ENCODE measurements around the gene SAMD11.

SAMD11 gene

GRCh38 chr1:956636-957035 is 32.9 kb downstream of the SAMD11 start:
- peaks cover 22% of the 10 kb centered on the region for H3K79me2 ChIP-seq (ENCODE audit: insufficient read depth, low read depth)
- no peaks in the 10 kb centered on the region for H4K20me1 ChIP-seq (ENCODE audit: insufficient read depth)
- H3K9ac ChIP-seq: no peak overlapping the region
- H3K27me3 ChIP-seq (ENCODE audit: insufficient read depth, low read depth): no peaks in the 10 kb centered on the region; the same call in 1 of the 2 replicates
- peaks cover 18% of the 10 kb centered on the region for H3K4me1 ChIP-seq (ENCODE audit: low read depth, poor library complexity, severe bottlenecking)
- H3K36me3 ChIP-seq (ENCODE audit: insufficient read depth): peaks cover 10% of the 10 kb centered on the region; the same call in 1 of the 2 replicates
- no peak overlapping the region for H3K27ac ChIP-seq
- no peak overlapping the region for H2AFZ ChIP-seq (ENCODE audit: low read depth)
- TF ChIP-seq CTCF (conservative IDR thresholded peaks at IDR 0.05; ENCODE audit: low read depth, low read length): no peak
- H3K4me2 ChIP-seq: no peak overlapping the region
- H3K4me3 ChIP-seq (IDR thresholded peaks at IDR 0.05; ENCODE audit: insufficient read depth, low read depth, low read length): no peak overlapping the region

GRCh38 chr1:958823-959730 is 35.4 kb downstream of the SAMD11 start, which contains the start of gene NOC2L:
Gene NOC2L, minus strand, starts transcription at chr1:959256. Its CDS starts 16 bp downstream, at chr1:959240.
- peaks cover 22% of the 10 kb centered on the region for H3K79me2 ChIP-seq (ENCODE audit: insufficient read depth, low read depth)
- no peaks in the 10 kb centered on the region; the same call in 1 of the 2 replicates for H3K27me3 ChIP-seq (ENCODE audit: insufficient read depth, low read depth)
- H3K4me2 ChIP-seq: peak within 1 kb of the TSS; percentile 50
- H3K9ac ChIP-seq: peak within 1 kb of the TSS; percentile 72
- peaks cover 10% of the 10 kb centered on the region; the same call in 1 of the 2 replicates for H3K36me3 ChIP-seq (ENCODE audit: insufficient read depth)
- H3K4me1 ChIP-seq (ENCODE audit: low read depth, poor library complexity, severe bottlenecking): peaks cover 18% of the 10 kb centered on the region
- no peak for TF ChIP-seq CTCF (conservative IDR thresholded peaks at IDR 0.05; ENCODE audit: low read depth, low read length)
- H3K27ac ChIP-seq: 0 out of 2 replicates have a peak within 1 kb of the TSS, but pooled peaks have one; percentile 25
- H3K4me3 ChIP-seq (IDR thresholded peaks at IDR 0.05; ENCODE audit: insufficient read depth, low read depth, low read length): peak within 1 kb of the TSS; percentile 85
- H4K20me1 ChIP-seq (ENCODE audit: insufficient read depth): no peaks in the 10 kb centered on the region
- peak within 1 kb of the TSS; percentile 57 for H2AFZ ChIP-seq (ENCODE audit: low read depth)

- peaks cover 18% of the 10 kb centered on the region for H3K4me1 ChIP-seq (ENCODE audit: low read depth, poor library complexity, severe bottlenecking)
- no peaks in the 10 kb centered on the region; the same call in 1 of the 2 replicates for H3K27me3 ChIP-seq (ENCODE audit: insufficient read depth, low read depth)
- no peak for TF ChIP-seq CTCF (conservative IDR thresholded peaks at IDR 0.05; ENCODE audit: low read depth, low read length)
- no peaks in the 10 kb centered on the region for H4K20me1 ChIP-seq (ENCODE audit: insufficient read depth)
- no peak overlapping the region for H3K4me3 ChIP-seq (IDR thresholded peaks at IDR 0.05; ENCODE audit: insufficient read depth, low read depth, low read length)
- peaks cover 10% of the 10 kb centered on the region; the same call in 1 of the 2 replicates for H3K36me3 ChIP-seq (ENCODE audit: insufficient read depth)
- H2AFZ ChIP-seq (ENCODE audit: low read depth): peak overlapping the region; percentile 57; the same call in 1 of the 2 replicates
- H3K79me2 ChIP-seq (ENCODE audit: insufficient read depth, low read depth): peaks cover 22% of the 10 kb centered on the region
- H3K27ac ChIP-seq: no peak overlapping the region
- no peak overlapping the region for H3K4me2 ChIP-seq
- H3K9ac ChIP-seq: peak overlapping the region; percentile 22; the same call in 1 of the 2 replicates
These were observed 36.1 kb downstream of the SAMD11 start for GRCh38 chr1:959731-960362.

GRCh38 chr1:960363-961131 is 36.8 kb downstream of the SAMD11 start, which contains the start of gene KLHL17:
Gene KLHL17, plus strand, starts transcription at chr1:960584. Its CDS starts 110 bp downstream, at chr1:960694.
- Histone ChIP-seq H3K4me2 (peak within 1 kb of the TSS; percentile 17; the same call in 1 of the 2 replicates), H3K4me1 (ENCODE audit: low read depth, poor library complexity, severe bottlenecking) (peaks cover 21% of the 10 kb centered on the region), H3K79me2 (ENCODE audit: insufficient read depth, low read depth) (peaks cover 22% of the 10 kb centered on the region), H2AFZ (ENCODE audit: low read depth) (peak within 1 kb of the TSS; percentile 57; the same call in 1 of the 2 replicates), H3K36me3 (ENCODE audit: insufficient read depth) (peaks cover 5% of the 10 kb centered on the region; the same call in 1 of the 2 replicates), H4K20me1 (ENCODE audit: insufficient read depth) (no peaks in the 10 kb centered on the region), H3K9ac (peak within 1 kb of the TSS; percentile 22; the same call in 1 of the 2 replicates), H3K4me3 (IDR thresholded peaks at IDR 0.05; ENCODE audit: insufficient read depth, low read depth, low read length) (no peak within 1 kb of the TSS), H3K27ac (no peak within 1 kb of the TSS), H3K27me3 (ENCODE audit: insufficient read depth, low read depth) (no peaks in the 10 kb centered on the region; the same call in 1 of the 2 replicates)
- no peak for TF ChIP-seq CTCF (conservative IDR thresholded peaks at IDR 0.05; ENCODE audit: low read depth, low read length)
